GM19467 (cell line): Measurements from ENCODE around the gene GTF2F1.
"Not testable (repeated sequence)": the region's sequence is repeated elsewhere in the genome, so short reads cannot be mapped to it uniquely, and the experiment has no call there.

Experiments
- ATAC-seq: cut with Tn5 transposase; IDR thresholded peaks from one replicate; pipeline ENCODE4 v1.9.1; 2021; ENCODE audit warnings: mild to moderate bottlenecking, moderate library complexity; ENCODE audit not compliant: unreplicated experiment

GTF2F1 gene

GRCh38 chr19:6360445-6360844 lies 32.5 kb downstream of the GTF2F1 start:
- ATAC-seq = not testable (repeated sequence)

- ATAC-seq = no peak
Measured at GRCh38 chr19:6359568-6360341, 33.2 kb downstream of the GTF2F1 start.

GRCh38 chr19:6358003-6358402 lies 35.0 kb downstream of the GTF2F1 start:
- ATAC-seq = no peak

GRCh38 chr19:6357174-6357573 lies 35.8 kb downstream of the GTF2F1 start:
- ATAC-seq = no peak

- not testable (repeated sequence) for ATAC-seq
Measured at GRCh38 chr19:6355321-6356040, 37.5 kb downstream of the GTF2F1 start.

- ATAC-seq = no peak
Measured at GRCh38 chr19:6354098-6354674, 38.8 kb downstream of the GTF2F1 start.

GRCh38 chr19:6352381-6353165 lies 40.4 kb downstream of the GTF2F1 start:
- ATAC-seq = no peak

GRCh38 chr19:6350688-6351087 lies 42.3 kb downstream of the GTF2F1 start:
- ATAC-seq = no peak

- ATAC-seq = not testable (repeated sequence)
Measured at GRCh38 chr19:6349271-6349670, 43.7 kb downstream of the GTF2F1 start.

- ATAC-seq = no peak
Measured at GRCh38 chr19:6343462-6343861, 49.5 kb downstream of the GTF2F1 start.

GRCh38 chr19:6340493-6341201 lies 52.3 kb downstream of the GTF2F1 start:
- no peak for ATAC-seq

GRCh38 chr19:6334490-6335285 lies 58.3 kb downstream of the GTF2F1 start:
- no peak for ATAC-seq

GRCh38 chr19:6333439-6333838 lies 59.5 kb downstream of the GTF2F1 start, which contains the start of gene ACER1:
Gene ACER1, minus strand, starts transcription at chr19:6333612. Its CDS starts 61 bp downstream, at chr19:6333551.
- ATAC-seq = no peak
